Measurements from ENCODE around the gene PTPRH. TPM values are rescaled to one million over a fixed set of nuclear protein-coding genes. Genes with fewer than 3 reads are reported as not detected.

PTPRH gene
- total RNA-seq, 2 experiments from 2014 or later = not detected

- no peak for DNase-seq (ENCODE audit: low spot score)
- Histone ChIP-seq H3K9me2 (ENCODE audit: insufficient read depth, low read length) (no peaks in the 10 kb centered on the region), H3K27ac (ENCODE audit: low read depth, low read length, poor library complexity, severe bottlenecking) (no peak overlapping the region), H3K9me3 (ENCODE audit: low read length) (no peaks in the 10 kb centered on the region), H3K79me2 (ENCODE audit: insufficient read depth, low read depth, low read length) (no peaks in the 10 kb centered on the region; the same call in 1 of the 2 replicates), H3K4me2 (ENCODE audit: low read length) (no peak overlapping the region), H4K20me1 (ENCODE audit: insufficient read depth, low read length) (peaks cover 6% of the 10 kb centered on the region; the same call in 1 of the 2 replicates), H3K4me1 (ENCODE audit: insufficient read depth, low read length, poor library complexity, severe bottlenecking) (no peaks in the 10 kb centered on the region), H2AFZ (ENCODE audit: low read length) (no peak overlapping the region), H3K36me3 (ENCODE audit: insufficient read depth, low read length) (peaks cover 99% of the 10 kb centered on the region), H3K4me3 (ENCODE audit: low read depth, low read length, poor library complexity, severe bottlenecking) (no peak overlapping the region)
- POLR2A ChIA-PET = no interaction called here
- intact Hi-C loops (cut with micrococcal nuclease; ENCODE audit: unreplicated experiment) = no loop called here
- CTCF ChIA-PET (ENCODE audit: unreplicated experiment) = no interaction called here
- BruUV-seq (replicated peaks) = no TSS peak
- TF ChIP-seq EZH2phosphoT487 (IDR thresholded peaks at IDR 0.05; ENCODE audit: borderline replicate concordance, low read depth, low read length) (no peak), CTCF (conservative IDR thresholded peaks at IDR 0.05; ENCODE audit: low read length) (no peak)
Measured at GRCh38 chr19:55241935-55242464, 32.7 kb upstream of the PTPRH start.

- Histone ChIP-seq H2AFZ (ENCODE audit: low read length) (no peak overlapping the region), H3K4me1 (ENCODE audit: insufficient read depth, low read length, poor library complexity, severe bottlenecking) (no peaks in the 10 kb centered on the region), H3K4me3 (ENCODE audit: low read depth, low read length, poor library complexity, severe bottlenecking) (no peak overlapping the region), H4K20me1 (ENCODE audit: insufficient read depth, low read length) (peaks cover 7% of the 10 kb centered on the region; the same call in 1 of the 2 replicates), H3K36me3 (ENCODE audit: insufficient read depth, low read length) (peaks cover 99% of the 10 kb centered on the region), H3K4me2 (ENCODE audit: low read length) (no peak overlapping the region), H3K9me3 (ENCODE audit: low read length) (no peaks in the 10 kb centered on the region), H3K27ac (ENCODE audit: low read depth, low read length, poor library complexity, severe bottlenecking) (no peak overlapping the region), H3K79me2 (ENCODE audit: insufficient read depth, low read depth, low read length) (no peaks in the 10 kb centered on the region), H3K9me2 (ENCODE audit: insufficient read depth, low read length) (no peaks in the 10 kb centered on the region)
- CTCF ChIA-PET (ENCODE audit: unreplicated experiment) = no interaction called here
- no TSS peak for BruUV-seq (replicated peaks)
- TF ChIP-seq EZH2phosphoT487 (IDR thresholded peaks at IDR 0.05; ENCODE audit: borderline replicate concordance, low read depth, low read length) (no peak), CTCF (conservative IDR thresholded peaks at IDR 0.05; ENCODE audit: low read length) (no peak)
- POLR2A ChIA-PET = interaction anchor here (0.6 kb wide), 1 partner anchor 46 kb away, joined by 3 read pairs; no protein-coding TSS in a partner anchor
- intact Hi-C loops (cut with micrococcal nuclease; ENCODE audit: unreplicated experiment) = no loop called here
- no peak for DNase-seq (ENCODE audit: low spot score)
Measured at GRCh38 chr19:55241143-55241934, 32.0 kb upstream of the PTPRH start.

GRCh38 chr19:55240713-55241020 lies 31.4 kb upstream of the PTPRH start:
- no peak for DNase-seq (ENCODE audit: low spot score)
- ChIA-PET CTCF (ENCODE audit: unreplicated experiment) (no interaction called here), POLR2A (no interaction called here)
- Histone ChIP-seq H3K4me1 (ENCODE audit: insufficient read depth, low read length, poor library complexity, severe bottlenecking) (no peaks in the 10 kb centered on the region), H2AFZ (ENCODE audit: low read length) (no peak overlapping the region), H3K79me2 (ENCODE audit: insufficient read depth, low read depth, low read length) (no peaks in the 10 kb centered on the region), H3K27ac (ENCODE audit: low read depth, low read length, poor library complexity, severe bottlenecking) (no peak overlapping the region), H3K9me2 (ENCODE audit: insufficient read depth, low read length) (no peaks in the 10 kb centered on the region), H3K36me3 (ENCODE audit: insufficient read depth, low read length) (peaks cover 99% of the 10 kb centered on the region), H3K4me3 (ENCODE audit: low read depth, low read length, poor library complexity, severe bottlenecking) (no peak overlapping the region), H3K9me3 (ENCODE audit: low read length) (no peaks in the 10 kb centered on the region), H4K20me1 (ENCODE audit: insufficient read depth, low read length) (peaks cover 7% of the 10 kb centered on the region; the same call in 1 of the 2 replicates), H3K4me2 (ENCODE audit: low read length) (no peak overlapping the region)
- intact Hi-C loops (cut with micrococcal nuclease; ENCODE audit: unreplicated experiment) = no loop called here
- TF ChIP-seq EZH2phosphoT487 (IDR thresholded peaks at IDR 0.05; ENCODE audit: borderline replicate concordance, low read depth, low read length) (no peak), CTCF (conservative IDR thresholded peaks at IDR 0.05; ENCODE audit: low read length) (no peak)
- no TSS peak for BruUV-seq (replicated peaks)
